GM10266 (cell line): ENCODE data around the gene PARD6G.

Source experiments
- DNase-seq: peaks from one replicate; pipeline ENCODE4 v3.0.0; 2012; ENCODE audit errors: extremely low spot score
- TF ChIP-seq, protein P1 (sequence below): IDR thresholded peaks from 2 replicates; pipeline ENCODE4 v1.5.1; 2012; ENCODE audit warnings: mild to moderate bottlenecking, low read depth; ENCODE audit not compliant: control insufficient read depth, insufficient read depth; ENCODE audit errors: missing control alignments

The PARD6G gene

DNA sequence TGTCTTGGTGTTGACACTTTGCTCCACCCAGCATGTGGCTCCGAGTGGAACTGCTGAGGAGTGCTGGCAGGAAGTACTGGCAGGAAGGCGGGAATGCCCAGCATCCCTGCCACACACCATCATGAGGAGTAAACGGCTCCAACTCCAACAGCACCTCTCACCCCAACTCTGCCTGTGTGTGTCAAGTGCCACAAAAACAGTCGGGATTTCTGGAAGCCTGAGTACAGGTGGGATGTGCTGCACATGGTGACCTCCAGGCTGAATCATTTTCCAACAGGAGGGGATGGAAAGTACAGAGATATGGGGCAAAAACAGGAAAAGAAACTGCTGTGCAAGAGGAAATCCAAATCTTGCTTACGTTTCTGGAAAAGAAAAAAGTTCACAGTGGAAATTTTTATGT is 53.6 kb downstream of the PARD6G start:
- TF ChIP-seq, protein P1, sequence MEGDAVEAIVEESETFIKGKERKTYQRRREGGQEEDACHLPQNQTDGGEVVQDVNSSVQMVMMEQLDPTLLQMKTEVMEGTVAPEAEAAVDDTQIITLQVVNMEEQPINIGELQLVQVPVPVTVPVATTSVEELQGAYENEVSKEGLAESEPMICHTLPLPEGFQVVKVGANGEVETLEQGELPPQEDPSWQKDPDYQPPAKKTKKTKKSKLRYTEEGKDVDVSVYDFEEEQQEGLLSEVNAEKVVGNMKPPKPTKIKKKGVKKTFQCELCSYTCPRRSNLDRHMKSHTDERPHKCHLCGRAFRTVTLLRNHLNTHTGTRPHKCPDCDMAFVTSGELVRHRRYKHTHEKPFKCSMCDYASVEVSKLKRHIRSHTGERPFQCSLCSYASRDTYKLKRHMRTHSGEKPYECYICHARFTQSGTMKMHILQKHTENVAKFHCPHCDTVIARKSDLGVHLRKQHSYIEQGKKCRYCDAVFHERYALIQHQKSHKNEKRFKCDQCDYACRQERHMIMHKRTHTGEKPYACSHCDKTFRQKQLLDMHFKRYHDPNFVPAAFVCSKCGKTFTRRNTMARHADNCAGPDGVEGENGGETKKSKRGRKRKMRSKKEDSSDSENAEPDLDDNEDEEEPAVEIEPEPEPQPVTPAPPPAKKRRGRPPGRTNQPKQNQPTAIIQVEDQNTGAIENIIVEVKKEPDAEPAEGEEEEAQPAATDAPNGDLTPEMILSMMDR, result no peak
- no peak for DNase-seq

DNA sequence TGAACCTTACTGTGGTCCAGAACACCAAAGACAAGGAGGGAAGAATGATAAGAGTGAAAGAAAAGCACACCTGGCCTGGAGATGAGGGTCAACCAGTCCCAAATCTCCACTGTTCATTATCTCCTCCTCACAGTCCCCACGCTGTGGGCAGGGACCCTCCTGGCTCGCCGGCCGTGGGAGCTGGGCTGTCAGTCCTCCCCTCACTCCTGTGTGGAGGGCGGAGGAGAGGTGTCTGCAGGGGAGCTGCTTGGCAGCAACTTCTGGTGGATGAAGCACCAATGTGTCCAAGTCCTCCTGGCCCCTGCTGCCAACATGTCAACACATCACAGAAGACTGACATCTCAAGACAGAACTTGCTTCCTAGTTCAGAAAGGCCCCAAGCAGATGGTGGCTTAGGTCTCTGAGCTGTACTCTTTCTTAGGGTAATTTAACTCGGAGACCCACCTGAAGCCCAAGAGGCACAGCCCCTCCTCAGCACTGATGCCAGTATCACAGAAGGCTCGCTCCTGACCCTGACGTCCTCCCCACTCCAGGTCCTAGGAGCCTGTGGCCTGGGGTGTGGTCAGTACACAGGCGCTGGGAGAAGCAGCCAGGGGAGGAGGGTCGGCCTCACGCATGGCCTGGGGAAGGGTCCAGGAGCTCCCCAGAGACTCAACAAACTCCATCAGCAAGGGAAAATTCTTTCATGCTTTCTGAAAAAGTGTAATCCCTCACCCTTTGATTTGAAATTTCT is 54.5 kb downstream of the PARD6G start:
- TF ChIP-seq, protein P1, result no peak
- DNase-seq, result no peak

DNA sequence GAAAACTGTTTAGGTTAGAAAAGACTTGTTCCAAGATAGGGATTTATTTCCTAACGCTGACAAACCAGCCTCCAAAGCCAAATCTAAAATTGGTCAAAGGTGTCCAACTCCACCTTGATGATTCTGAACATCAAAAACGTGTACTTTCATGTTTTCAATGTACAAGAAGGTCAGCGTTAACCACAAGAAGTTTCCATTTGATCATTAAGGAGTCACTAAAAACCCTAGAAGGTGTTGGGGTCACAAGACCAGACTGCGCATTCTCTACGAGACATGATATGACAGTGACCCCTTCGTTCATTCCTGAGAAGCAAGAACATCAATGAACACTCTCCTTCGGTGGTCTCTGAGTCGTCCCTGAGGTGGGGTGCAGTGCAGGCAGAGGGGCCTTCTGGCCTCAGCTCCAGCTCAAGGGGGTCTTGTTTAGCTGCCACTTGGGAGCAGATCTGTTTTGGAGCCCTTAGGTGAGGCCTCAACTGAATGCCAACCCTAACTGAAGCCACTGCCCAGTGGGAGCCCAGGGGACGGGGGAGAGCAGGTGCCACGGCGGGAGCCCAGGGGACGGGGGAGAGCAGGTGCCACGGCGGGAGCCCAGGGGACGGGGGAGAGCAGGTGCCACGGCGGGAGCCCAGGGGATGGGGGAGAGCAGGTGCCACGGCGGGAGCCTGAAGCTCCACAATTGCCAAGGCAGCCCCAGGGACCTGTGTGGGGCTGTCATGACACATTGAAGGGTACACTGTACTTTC is 55.2 kb downstream of the PARD6G start:
- DNase-seq, result no peak
- TF ChIP-seq, protein P1, result no peak

DNA sequence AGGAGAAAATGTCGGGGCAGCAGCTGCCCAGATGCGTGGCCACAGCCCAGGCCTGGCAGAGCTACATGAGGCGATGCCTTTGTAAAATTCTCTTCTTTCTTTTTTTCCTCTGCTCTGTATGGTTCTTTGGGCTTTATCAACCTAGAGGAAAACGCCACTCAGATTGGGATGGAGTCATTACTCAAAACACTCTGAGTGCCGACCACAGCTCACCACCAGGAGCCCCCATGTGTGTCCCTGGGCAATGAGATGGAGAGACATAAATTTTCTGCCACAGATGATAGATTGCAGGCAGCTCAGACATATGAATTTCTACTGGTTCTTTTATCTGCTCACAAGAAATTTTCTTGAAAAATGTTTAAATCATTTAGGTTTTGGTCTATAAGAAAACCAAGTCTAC is 56.0 kb downstream of the PARD6G start:
- TF ChIP-seq, protein P1, result no peak

DNA sequence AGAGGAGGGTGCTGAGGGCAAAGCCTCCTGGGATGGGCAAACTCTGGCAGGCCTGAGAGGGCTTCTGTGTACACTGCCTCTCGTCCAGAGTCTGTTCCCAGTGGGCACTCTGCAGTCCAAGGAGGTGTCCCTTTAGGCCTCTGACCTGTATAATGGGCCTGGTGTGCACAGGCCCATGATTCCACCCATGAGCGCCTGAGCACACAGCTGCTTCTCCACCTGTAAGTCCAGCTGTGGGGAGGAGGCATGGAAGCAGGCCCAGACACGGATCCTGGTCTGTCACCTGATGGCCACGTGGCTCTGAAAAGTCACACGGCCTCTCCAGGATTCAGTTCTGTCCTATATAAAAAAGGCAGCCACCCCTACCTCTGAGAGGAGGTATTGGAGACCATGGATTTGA is 57.0 kb downstream of the PARD6G start:
- no peak for DNase-seq

More for the DNA sequence above, 56.0 kb downstream of the PARD6G start:
- DNase-seq, result no peak

DNA sequence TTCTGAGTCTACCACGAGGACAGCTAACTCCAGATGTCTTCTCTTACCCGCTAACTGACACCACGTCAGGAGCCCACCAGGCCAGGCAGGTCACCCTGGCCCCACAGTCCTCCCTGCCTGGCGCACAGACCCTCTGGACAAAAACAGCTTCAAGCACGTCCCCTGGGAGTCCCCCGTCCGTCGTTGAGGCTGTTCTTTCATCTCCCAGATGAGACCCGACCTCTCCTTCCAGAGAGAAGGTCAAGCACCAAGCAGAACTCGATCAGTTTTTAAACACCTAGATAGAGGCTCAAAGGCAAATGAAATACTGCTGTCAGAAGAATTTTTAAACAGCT is 57.8 kb downstream of the PARD6G start:
- DNase-seq, result no peak
- TF ChIP-seq, protein P1, result no peak

More for the DNA sequence above, 57.0 kb downstream of the PARD6G start:
- TF ChIP-seq, protein P1, result no peak
